Endothelial cell of umbilical vein (primary cell): ENCODE results near the gene HP1BP3. TPM values are rescaled to one million over a fixed set of nuclear protein-coding genes. Genes with fewer than 3 reads are reported as not detected.

Source experiments
- BruUV-seq: library from RNA; stranded (reverse); fragments of 400-500 nt; replicated peaks from 2 replicates; lab custom pipeline; 2021; lab: Mats Ljungman, UMichigan
- CTCF ChIA-PET: fragments of 300-600, 350-600 bp; sonication (Branson Sonifier 250); formaldehyde crosslinking; loops from one replicate; lab custom pipeline; 2021; ENCODE audit warnings: antibody characterized with exemption, inconsistent platforms; lab: Charles Lee
- POLR2A ChIA-PET: fragments of 300-600, 350-600 bp; sonication (Branson Sonifier 250); formaldehyde crosslinking; loops from one replicate; lab custom pipeline; 2021; ENCODE audit warnings: antibody characterized with exemption, inconsistent platforms; lab: Charles Lee
- DNase-seq: peaks from one replicate; pipeline ENCODE4 v3.0.0-alpha.2; 2011; ENCODE audit warnings: low read depth, low spot score
- FAIRE-seq: peaks from 2 replicates; lab custom pipeline; 2011; peaks lifted over from hg19 to GRCh38; lab: Jason Lieb, UNC
- H2AFZ ChIP-seq: 2 replicates; pipeline ENCODE4 v1.6.0; 2012; ENCODE audit warnings: low read depth, low read length, control low read depth, inconsistent platforms
- H3K27ac ChIP-seq: 2 replicates; pipeline ENCODE4 v1.5.1; 2011; ENCODE audit warnings: low read depth, mild to moderate bottlenecking, control low read depth, low read length, moderate library complexity; ENCODE audit not compliant: insufficient read depth
- H3K27me3 ChIP-seq, 2 experiments: 2 replicates each; pipeline versions ENCODE4 v1.6.0 to v1.6.1; 2011; ENCODE audit warnings: low read length in 2 of 2, mixed read lengths in 1 of 2; ENCODE audit not compliant: control insufficient read depth in 2 of 2, insufficient read depth in 2 of 2
- H3K36me3 ChIP-seq, 2 experiments: 2 replicates in 1 of 2; 3 replicates in 1 of 2; pipeline ENCODE4 v1.5.1; 2011; ENCODE audit warnings: low read length in 2 of 2, mild to moderate bottlenecking in 1 of 2, moderate library complexity in 1 of 2; ENCODE audit not compliant: control insufficient read depth in 2 of 2, insufficient read depth in 2 of 2; ENCODE audit errors: extremely low read depth in 1 of 2
- H3K4me1 ChIP-seq: 3 replicates; pipeline ENCODE4 v1.5.1; 2011; ENCODE audit warnings: mild to moderate bottlenecking, low read length; ENCODE audit not compliant: control insufficient read depth, insufficient read depth; ENCODE audit errors: extremely low read depth
- H3K4me2 ChIP-seq: 2 replicates; pipeline ENCODE4 v1.6.1; 2011; ENCODE audit warnings: low read length, control low read depth, mixed read lengths; ENCODE audit not compliant: insufficient read depth
- H3K4me3 ChIP-seq, 3 experiments: fragments of 200-600 bp in 1 of 3; sonication (generic), shearing (Covaris generic) in 1 of 3; replicated peaks in 1 of 3; 2 replicates each; pipeline ENCODE4 v1.5.1; 2011 to 2016; ENCODE audit warnings: control low read depth in 3 of 3, low read length in 3 of 3, mild to moderate bottlenecking in 2 of 3, inconsistent platforms in 1 of 3, low read depth in 1 of 3, moderate library complexity in 1 of 3; ENCODE audit not compliant: insufficient read depth in 1 of 3
- H3K79me2 ChIP-seq: 2 replicates; pipeline ENCODE4 v1.6.0; 2012; ENCODE audit warnings: low read length, inconsistent platforms; ENCODE audit not compliant: control insufficient read depth, insufficient read depth
- H3K9ac ChIP-seq: replicated peaks from 2 replicates; pipeline ENCODE3; 2011; ENCODE audit warnings: low read length, control low read depth; ENCODE audit not compliant: insufficient read depth; ENCODE audit errors: extremely low read depth
- H3K9me1 ChIP-seq: replicated peaks from 3 replicates; pipeline ENCODE4 v1.6.0; 2011; ENCODE audit warnings: mild to moderate bottlenecking, low read length; ENCODE audit not compliant: control insufficient read depth, insufficient read depth; ENCODE audit errors: extremely low read depth
- H3K9me3 ChIP-seq: replicated peaks from 2 replicates; pipeline ENCODE4 v1.5.1; 2012; ENCODE audit warnings: low read length, inconsistent platforms; ENCODE audit not compliant: control insufficient read depth, insufficient read depth
- H4K20me1 ChIP-seq: replicated peaks from 2 replicates; pipeline ENCODE3; 2011; ENCODE audit warnings: mild to moderate bottlenecking, low read length; ENCODE audit not compliant: control insufficient read depth, insufficient read depth; ENCODE audit errors: extremely low read depth
- EZH2 ChIP-seq: IDR thresholded peaks from 2 replicates; pipeline ENCODE4 v1.6.1; 2012; ENCODE audit warnings: borderline replicate concordance, low read depth, mild to moderate bottlenecking, moderate library complexity, low read length, inconsistent platforms; ENCODE audit not compliant: severe bottlenecking
- GATA2 ChIP-seq: IDR thresholded peaks from 2 replicates; pipeline ENCODE4 v1.7.0; 2011; ENCODE audit warnings: low read depth, mild to moderate bottlenecking, moderate library complexity, mixed read lengths, low read length; ENCODE audit not compliant: insufficient read length, insufficient read depth
- JUN ChIP-seq: IDR thresholded peaks from 2 replicates; pipeline ENCODE4 v1.6.1; 2011; ENCODE audit warnings: borderline replicate concordance, low read depth; ENCODE audit not compliant: insufficient read length, insufficient read depth
- MAX ChIP-seq: IDR thresholded peaks from 2 replicates; pipeline ENCODE4 v1.6.1; 2011; ENCODE audit not compliant: insufficient read depth, insufficient read length
- POLR2AphosphoS5 ChIP-seq: IDR thresholded peaks from 2 replicates; pipeline ENCODE4 v1.6.1; 2012; ENCODE audit warnings: low read depth, mild to moderate bottlenecking, control low read depth, low read length, moderate library complexity; ENCODE audit not compliant: insufficient read depth
- dilution Hi-C: fragments of 300-500 bp; cut with MboI; formaldehyde crosslinking; loops from one replicate; pipeline ENCODE4 v1.15.0; 2019; ENCODE audit warnings: low sequenced_read_pairs; ENCODE audit not compliant: extremely low pct_ligation_motif_present
- intact Hi-C: fragments of 100-400 bp; cut with micrococcal nuclease; formaldehyde crosslinking; loops from one replicate; pipeline ENCODE4 v1.10.0; 2022
- polyA plus RNA-seq, 4 experiments: library from polyadenylated mRNA; depleted of rRNA in 3 of 4; stranded (reverse) in 3 of 4; unstranded in 1 of 4; fragments of >200 nt; gene quantifications; 2 replicates each; pipeline versions ENCODE4 v1.2.1 to v1.2.3, GENCODE V29; 2011 to 2012; ENCODE audit warnings: missing spikeins in 1 of 4
- total RNA-seq: library from RNA; stranded (reverse); gene quantifications from 2 replicates; pipeline ENCODE4 v1.2.3, GENCODE V29; 2021

Gene HP1BP3
- total and polyA plus RNA-seq, 2 donors (not counting 3 experiments of a cell fraction or from before 2014, with no cell fraction given): 87.2 to 231 TPM

- H3K4me3 ChIP-seq: no peak overlapping the region
- no peaks in the 10 kb centered on the region for H3K27me3 ChIP-seq
- no peak overlapping the region for H3K27ac ChIP-seq
- no peak overlapping the region for H2AFZ ChIP-seq
- ChIA-PET CTCF (interaction anchor here (2.9 kb wide), 1 partner anchor 502 kb away, joined by 22 read pairs; no protein-coding TSS in a partner anchor), POLR2A (interaction anchor here (0.7 kb wide), 1 partner anchor 31 kb away, joined by 5 read pairs; no protein-coding TSS in a partner anchor)
- peaks cover 4% of the 10 kb centered on the region for H3K4me1 ChIP-seq
- dilution Hi-C loops (no loop called here), intact Hi-C loops (loop anchor here (10.0 kb wide), 1 partner anchor 381 kb away; no protein-coding TSS in a partner anchor)
- no peak for DNase-seq
- no peaks in the 10 kb centered on the region for H4K20me1 ChIP-seq
- H3K36me3 ChIP-seq: no peaks in the 10 kb centered on the region
- TF ChIP-seq GATA2 (no peak), EZH2 (no peak), MAX (no peak), POLR2AphosphoS5 (no peak), JUN (no peak)
- no peaks in the 10 kb centered on the region for H3K9me1 ChIP-seq
- no peak overlapping the region for H3K9ac ChIP-seq
- H3K9me3 ChIP-seq: no peaks in the 10 kb centered on the region
- H3K79me2 ChIP-seq: no peaks in the 10 kb centered on the region
- no peak for FAIRE-seq
- H3K4me2 ChIP-seq: no peak overlapping the region
- BruUV-seq: no TSS peak
Measured at GRCh38 chr1:20693623-20694022, 93.5 kb downstream of the HP1BP3 start.

Other genes starting within 250 kb of the HP1BP3 start
- gene FAM43B, start 234.7 kb downstream of the HP1BP3 start, total RNA-seq: not detected in 2 replicates
- not detected in 2 replicates for gene FAM43B, start 234.7 kb downstream of the HP1BP3 start, polyA plus RNA-seq
- 0.35 TPM in 1 of 2 replicates, not detected in the other for gene CDA, start 198.2 kb downstream of the HP1BP3 start, total RNA-seq
- 1.2 and 1.9 TPM in 2 replicates for gene CDA, start 198.2 kb downstream of the HP1BP3 start, polyA plus RNA-seq
- 25.6 and 27.3 TPM in 2 replicates for gene PINK1, start 153.8 kb downstream of the HP1BP3 start, total RNA-seq
- gene PINK1, start 153.8 kb downstream of the HP1BP3 start, polyA plus RNA-seq: 27.2 and 27.9 TPM in 2 replicates
- 293 and 319 TPM in 2 replicates for gene DDOST, start 125.9 kb downstream of the HP1BP3 start, total RNA-seq
- gene DDOST, start 125.9 kb downstream of the HP1BP3 start, polyA plus RNA-seq: 487 and 533 TPM in 2 replicates
- gene KIF17, start 69.3 kb downstream of the HP1BP3 start, total RNA-seq: 0.72 and 1.5 TPM in 2 replicates
- gene KIF17, start 69.3 kb downstream of the HP1BP3 start, polyA plus RNA-seq: 1.1 and 1.3 TPM in 2 replicates
- gene SH2D5, start 54.6 kb downstream of the HP1BP3 start, total RNA-seq: 1.0 and 2.4 TPM in 2 replicates
- gene SH2D5, start 54.6 kb downstream of the HP1BP3 start, polyA plus RNA-seq: 0.18 and 0.23 TPM in 2 replicates